GM23338 (cell line): ENCODE measurements around the gene MKI67.

ENCODE experiments used
- TF ChIP-seq, protein P1 (sequence below), 2 experiments: fragments of 200-600 bp in 1 of 2; sonication (generic) in 1 of 2; conservative IDR thresholded peaks; 2 replicates each; pipeline versions ENCODE4 v1.5.1 to v1.6.1; 2016 to 2017; ENCODE audit warnings: antibody characterized with exemption in 2 of 2, low read depth in 2 of 2, mild to moderate bottlenecking in 2 of 2, moderate library complexity in 1 of 2
- TF ChIP-seq, protein P2 (sequence below): IDR thresholded peaks from one replicate; pipeline ENCODE4 v1.6.1; 2018; ENCODE audit warnings: antibody characterized with exemption; ENCODE audit not compliant: unreplicated experiment

DNA sequence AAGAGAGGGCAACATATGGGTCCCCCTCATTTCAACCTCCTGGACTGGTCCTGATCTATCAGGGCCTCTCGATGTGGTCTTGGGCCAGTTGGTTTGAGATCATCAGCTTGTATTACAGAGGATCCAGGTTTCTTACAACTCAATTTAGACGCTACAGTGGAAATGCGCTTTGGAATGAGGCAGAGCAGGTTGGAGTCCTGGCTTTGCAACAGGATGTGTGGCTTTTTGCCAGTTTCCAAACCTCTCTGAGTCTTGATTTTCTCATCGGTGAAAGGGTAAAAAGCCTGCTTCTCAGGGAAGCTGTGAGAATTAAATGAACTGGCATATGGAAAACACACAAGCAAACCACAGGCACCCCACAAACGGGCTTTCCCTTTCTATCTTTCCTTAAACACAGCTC is 37.5 kb upstream of the MKI67 start:
- TF ChIP-seq, protein P1, sequence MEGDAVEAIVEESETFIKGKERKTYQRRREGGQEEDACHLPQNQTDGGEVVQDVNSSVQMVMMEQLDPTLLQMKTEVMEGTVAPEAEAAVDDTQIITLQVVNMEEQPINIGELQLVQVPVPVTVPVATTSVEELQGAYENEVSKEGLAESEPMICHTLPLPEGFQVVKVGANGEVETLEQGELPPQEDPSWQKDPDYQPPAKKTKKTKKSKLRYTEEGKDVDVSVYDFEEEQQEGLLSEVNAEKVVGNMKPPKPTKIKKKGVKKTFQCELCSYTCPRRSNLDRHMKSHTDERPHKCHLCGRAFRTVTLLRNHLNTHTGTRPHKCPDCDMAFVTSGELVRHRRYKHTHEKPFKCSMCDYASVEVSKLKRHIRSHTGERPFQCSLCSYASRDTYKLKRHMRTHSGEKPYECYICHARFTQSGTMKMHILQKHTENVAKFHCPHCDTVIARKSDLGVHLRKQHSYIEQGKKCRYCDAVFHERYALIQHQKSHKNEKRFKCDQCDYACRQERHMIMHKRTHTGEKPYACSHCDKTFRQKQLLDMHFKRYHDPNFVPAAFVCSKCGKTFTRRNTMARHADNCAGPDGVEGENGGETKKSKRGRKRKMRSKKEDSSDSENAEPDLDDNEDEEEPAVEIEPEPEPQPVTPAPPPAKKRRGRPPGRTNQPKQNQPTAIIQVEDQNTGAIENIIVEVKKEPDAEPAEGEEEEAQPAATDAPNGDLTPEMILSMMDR (conservative IDR thresholded peaks at IDR 0.05; ENCODE audit: low read depth in 2 of 2), result no peak
- TF ChIP-seq, protein P2, sequence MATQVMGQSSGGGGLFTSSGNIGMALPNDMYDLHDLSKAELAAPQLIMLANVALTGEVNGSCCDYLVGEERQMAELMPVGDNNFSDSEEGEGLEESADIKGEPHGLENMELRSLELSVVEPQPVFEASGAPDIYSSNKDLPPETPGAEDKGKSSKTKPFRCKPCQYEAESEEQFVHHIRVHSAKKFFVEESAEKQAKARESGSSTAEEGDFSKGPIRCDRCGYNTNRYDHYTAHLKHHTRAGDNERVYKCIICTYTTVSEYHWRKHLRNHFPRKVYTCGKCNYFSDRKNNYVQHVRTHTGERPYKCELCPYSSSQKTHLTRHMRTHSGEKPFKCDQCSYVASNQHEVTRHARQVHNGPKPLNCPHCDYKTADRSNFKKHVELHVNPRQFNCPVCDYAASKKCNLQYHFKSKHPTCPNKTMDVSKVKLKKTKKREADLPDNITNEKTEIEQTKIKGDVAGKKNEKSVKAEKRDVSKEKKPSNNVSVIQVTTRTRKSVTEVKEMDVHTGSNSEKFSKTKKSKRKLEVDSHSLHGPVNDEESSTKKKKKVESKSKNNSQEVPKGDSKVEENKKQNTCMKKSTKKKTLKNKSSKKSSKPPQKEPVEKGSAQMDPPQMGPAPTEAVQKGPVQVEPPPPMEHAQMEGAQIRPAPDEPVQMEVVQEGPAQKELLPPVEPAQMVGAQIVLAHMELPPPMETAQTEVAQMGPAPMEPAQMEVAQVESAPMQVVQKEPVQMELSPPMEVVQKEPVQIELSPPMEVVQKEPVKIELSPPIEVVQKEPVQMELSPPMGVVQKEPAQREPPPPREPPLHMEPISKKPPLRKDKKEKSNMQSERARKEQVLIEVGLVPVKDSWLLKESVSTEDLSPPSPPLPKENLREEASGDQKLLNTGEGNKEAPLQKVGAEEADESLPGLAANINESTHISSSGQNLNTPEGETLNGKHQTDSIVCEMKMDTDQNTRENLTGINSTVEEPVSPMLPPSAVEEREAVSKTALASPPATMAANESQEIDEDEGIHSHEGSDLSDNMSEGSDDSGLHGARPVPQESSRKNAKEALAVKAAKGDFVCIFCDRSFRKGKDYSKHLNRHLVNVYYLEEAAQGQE, result no peak
